ENCODE measurements around the gene SVIL.

- TF ChIP-seq CTCF (IDR thresholded peaks at IDR 0.05; ENCODE audit: low read depth, low read length, missing input control) = no peak
- no peak for TF ChIP-seq YY1 (IDR thresholded peaks at IDR 0.05)
- TF ChIP-seq ATF3 (IDR thresholded peaks at IDR 0.05) = no peak
- no peak for TF ChIP-seq RAD21 (IDR thresholded peaks at IDR 0.05)
- no peak for TF ChIP-seq SP1 (IDR thresholded peaks at IDR 0.05)
Observed at GRCh38 chr10:29670761-29671160, 36.0 kb upstream of the SVIL start.
